ENCODE results near the gene CASP8AP2.

CASP8AP2 gene

DNA sequence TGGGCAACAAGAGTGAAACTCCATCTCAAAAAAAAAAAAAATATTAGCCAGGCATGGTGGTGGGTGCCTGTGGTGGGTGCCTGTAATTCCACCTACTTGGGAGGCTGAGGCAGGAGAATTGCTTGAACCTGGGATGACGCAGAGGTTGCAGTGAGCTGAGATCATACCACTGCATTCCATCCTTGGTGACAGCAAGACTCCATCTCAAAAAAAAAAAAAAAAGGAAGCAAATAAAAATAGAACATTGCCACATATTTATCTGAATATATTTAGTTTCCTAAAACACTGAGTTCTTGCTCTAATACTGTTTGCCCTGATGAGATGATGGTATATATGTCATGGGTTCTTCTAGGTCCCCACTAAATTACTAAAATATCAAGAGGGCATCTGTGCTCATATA, 28.4 kb downstream of the CASP8AP2 start:
- no peak overlapping the region for H3K27ac ChIP-seq
- no peaks in the 10 kb centered on the region for H3K27me3 ChIP-seq
- H3K4me2 ChIP-seq, result 0 out of 22 replicates have a peak overlapping the region, but pooled peaks of 1 of the 11 experiments have one; percentile 6
- no peaks in the 10 kb centered on the region for H3K9me3 ChIP-seq (replicated peaks in 1 of 11)
- no peaks in the 10 kb centered on the region for H4K20me1 ChIP-seq
- peaks cover 0 to 22% (median 0%) of the 10 kb centered on the region in 10 experiments; a peak in 5 of 20 replicates for H3K4me1 ChIP-seq
- H3K9ac ChIP-seq, result no peak overlapping the region
- H3K36me3 ChIP-seq, result peaks cover 30 to 93% (median 69%) of the 10 kb centered on the region in 11 experiments; a peak in 21 of 22 replicates
- no peak for TF ChIP-seq Cebpa-rat (IDR thresholded peaks at IDR 0.05)
- no peak overlapping the region for H3K4me3 ChIP-seq

DNA sequence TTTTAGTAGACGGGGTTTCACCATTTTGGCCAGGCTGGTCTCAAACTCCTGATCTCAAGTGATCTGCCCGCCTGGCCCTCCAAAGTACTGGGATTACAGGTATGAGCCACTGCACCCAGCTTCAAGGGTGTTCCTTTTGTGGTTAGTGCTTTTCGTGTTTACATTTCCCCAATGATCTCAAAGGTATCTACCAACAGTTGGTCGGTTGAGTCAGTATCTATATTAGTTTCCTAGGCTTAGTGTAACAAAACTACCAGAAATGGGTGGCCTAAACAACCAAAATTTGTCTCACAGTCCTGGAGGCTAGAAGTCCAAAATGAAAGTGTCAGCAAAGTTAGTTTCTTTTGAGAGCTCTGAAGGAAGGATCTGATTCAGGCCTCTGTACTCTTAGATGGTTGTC, 30.1 kb downstream of the CASP8AP2 start:
- Histone ChIP-seq H3K27me3 (no peaks in the 10 kb centered on the region), H4K20me1 (no peaks in the 10 kb centered on the region), H3K27ac (no peak overlapping the region), H3K4me2 (peak overlapping the region in 2 of 11 experiments; percentile 33 to 37; a peak in 2 of 22 replicates), H3K9ac (no peak overlapping the region), H3K4me1 (peaks cover 0 to 22% (median 0%) of the 10 kb centered on the region in 10 experiments; a peak in 5 of 20 replicates), H3K9me3 (replicated peaks in 1 of 11) (no peaks in the 10 kb centered on the region), H3K36me3 (peaks cover 13 to 93% (median 75%) of the 10 kb centered on the region in 11 experiments; a peak in 20 of 22 replicates), H3K4me3 (no peak overlapping the region)
- TF ChIP-seq Cebpa-rat (IDR thresholded peaks at IDR 0.05), result no peak

DNA sequence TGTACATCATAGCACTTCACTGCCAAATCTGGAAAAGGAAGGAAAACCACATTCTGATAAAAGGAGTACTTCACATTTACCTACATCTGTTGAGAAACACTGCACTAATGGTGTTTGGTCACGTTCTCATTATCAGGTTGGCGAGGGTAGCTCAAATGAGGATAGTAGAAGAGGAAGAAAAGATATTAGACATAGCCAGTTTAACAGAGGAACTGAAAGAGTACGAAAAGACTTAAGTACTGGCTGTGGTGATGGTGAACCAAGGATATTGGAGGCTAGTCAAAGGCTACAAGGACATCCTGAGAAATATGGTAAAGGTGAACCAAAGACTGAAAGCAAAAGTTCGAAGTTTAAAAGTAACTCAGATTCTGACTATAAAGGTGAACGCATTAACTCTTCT, 32.6 kb downstream of the CASP8AP2 start:
- Histone ChIP-seq H4K20me1 (no peaks in the 10 kb centered on the region), H3K4me1 (peaks cover 0 to 22% (median 0%) of the 10 kb centered on the region in 10 experiments; a peak in 5 of 20 replicates), H3K27ac (no peak overlapping the region), H3K36me3 (peaks cover 14 to 100% (median 84%) of the 10 kb centered on the region in 11 experiments; a peak in 21 of 22 replicates), H3K9ac (no peak overlapping the region), H3K9me3 (replicated peaks in 1 of 11) (no peaks in the 10 kb centered on the region), H3K4me2 (no peak overlapping the region), H3K27me3 (no peaks in the 10 kb centered on the region), H3K4me3 (no peak overlapping the region)
- no peak for TF ChIP-seq Cebpa-rat (IDR thresholded peaks at IDR 0.05)

DNA sequence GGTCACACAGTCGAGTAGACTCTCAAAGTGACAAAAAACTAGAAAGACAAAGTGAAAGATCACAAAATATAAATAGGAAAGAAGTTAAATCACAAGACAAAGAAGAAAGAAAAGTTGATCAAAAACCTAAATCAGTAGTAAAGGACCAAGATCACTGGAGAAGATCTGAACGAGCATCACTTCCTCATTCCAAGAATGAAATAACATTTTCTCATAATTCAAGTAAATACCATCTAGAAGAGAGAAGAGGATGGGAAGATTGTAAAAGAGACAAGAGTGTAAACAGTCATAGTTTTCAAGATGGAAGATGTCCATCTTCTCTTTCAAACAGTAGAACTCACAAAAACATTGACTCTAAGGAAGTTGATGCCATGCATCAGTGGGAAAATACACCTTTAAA, 33.0 kb downstream of the CASP8AP2 start:
- Histone ChIP-seq H3K27me3 (no peaks in the 10 kb centered on the region), H3K4me1 (peaks cover 0 to 22% (median 0%) of the 10 kb centered on the region in 10 experiments; a peak in 5 of 20 replicates), H3K4me3 (no peak overlapping the region), H3K9ac (no peak overlapping the region), H3K36me3 (peaks cover 18 to 100% (median 84%) of the 10 kb centered on the region in 11 experiments; a peak in 21 of 22 replicates), H3K4me2 (no peak overlapping the region), H3K9me3 (replicated peaks in 1 of 11) (no peaks in the 10 kb centered on the region), H3K27ac (no peak overlapping the region), H4K20me1 (no peaks in the 10 kb centered on the region)
- no peak for TF ChIP-seq Cebpa-rat (IDR thresholded peaks at IDR 0.05)

DNA sequence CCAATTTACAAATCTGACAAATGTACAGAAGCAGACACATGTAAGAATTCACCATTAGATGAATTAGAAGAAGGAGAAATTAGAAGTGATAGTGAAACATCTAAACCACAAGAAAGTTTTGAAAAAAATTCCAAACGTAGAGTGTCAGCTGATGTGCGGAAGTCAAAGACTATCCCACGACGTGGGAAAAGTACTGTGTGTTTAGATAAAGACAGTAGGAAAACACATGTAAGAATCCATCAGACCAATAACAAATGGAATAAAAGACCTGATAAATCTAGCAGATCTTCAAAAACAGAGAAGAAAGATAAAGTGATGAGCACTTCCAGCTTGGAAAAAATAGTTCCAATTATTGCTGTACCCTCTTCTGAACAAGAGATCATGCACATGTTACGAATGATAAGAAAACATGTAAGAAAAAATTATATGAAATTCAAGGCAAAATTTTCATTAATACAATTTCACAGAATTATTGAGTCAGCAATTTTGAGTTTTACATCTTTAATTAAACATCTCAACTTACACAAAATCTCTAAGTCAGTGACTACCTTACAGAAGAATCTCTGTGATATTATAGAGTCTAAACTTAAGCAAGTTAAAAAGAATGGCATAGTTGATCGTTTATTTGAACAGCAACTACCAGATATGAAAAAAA, 36.5 kb downstream of the CASP8AP2 start:
- no peaks in the 10 kb centered on the region for H3K27me3 ChIP-seq
- H3K4me1 ChIP-seq, result peaks cover 0 to 8% (median 0%) of the 10 kb centered on the region in 10 experiments; a peak in 2 of 20 replicates
- H3K9ac ChIP-seq, result no peak overlapping the region
- H3K4me2 ChIP-seq, result no peak overlapping the region
- no peak overlapping the region for H3K4me3 ChIP-seq
- no peaks in the 10 kb centered on the region for H4K20me1 ChIP-seq
- no peak for TF ChIP-seq Cebpa-rat (IDR thresholded peaks at IDR 0.05)
- no peak overlapping the region for H3K27ac ChIP-seq
- peaks cover 16 to 95% (median 74%) of the 10 kb centered on the region in 11 experiments; a peak in 21 of 22 replicates for H3K36me3 ChIP-seq
- no peaks in the 10 kb centered on the region for H3K9me3 ChIP-seq (replicated peaks in 1 of 11)

DNA sequence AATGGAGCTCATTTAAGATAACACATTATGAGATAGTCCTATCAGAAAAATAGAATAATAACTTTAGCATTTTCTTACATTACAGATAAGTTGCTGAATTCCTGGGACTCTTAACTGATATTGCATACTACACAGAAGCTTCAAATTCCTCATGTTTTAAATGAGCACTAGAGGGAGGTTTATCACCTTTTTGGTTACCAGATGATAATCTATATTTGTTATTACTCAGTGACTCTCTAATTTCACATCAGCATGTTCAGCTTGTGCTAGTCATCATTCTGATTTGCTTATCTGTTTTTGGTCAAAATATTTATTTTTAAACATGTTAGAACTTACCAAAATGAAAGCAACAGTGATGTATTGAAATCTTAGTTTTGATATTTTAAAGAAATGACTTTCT, 44.0 kb downstream of the CASP8AP2 start:
- Histone ChIP-seq H3K4me3 (no peak overlapping the region), H4K20me1 (no peaks in the 10 kb centered on the region), H3K9ac (no peak overlapping the region), H3K36me3 (peaks cover 0 to 36% (median 25%) of the 10 kb centered on the region in 11 experiments; a peak in 17 of 22 replicates), H3K4me2 (no peak overlapping the region), H3K9me3 (replicated peaks in 1 of 11) (no peaks in the 10 kb centered on the region), H3K4me1 (no peaks in the 10 kb centered on the region), H3K27ac (no peak overlapping the region), H3K27me3 (no peaks in the 10 kb centered on the region)
- TF ChIP-seq Cebpa-rat (IDR thresholded peaks at IDR 0.05), result no peak

DNA sequence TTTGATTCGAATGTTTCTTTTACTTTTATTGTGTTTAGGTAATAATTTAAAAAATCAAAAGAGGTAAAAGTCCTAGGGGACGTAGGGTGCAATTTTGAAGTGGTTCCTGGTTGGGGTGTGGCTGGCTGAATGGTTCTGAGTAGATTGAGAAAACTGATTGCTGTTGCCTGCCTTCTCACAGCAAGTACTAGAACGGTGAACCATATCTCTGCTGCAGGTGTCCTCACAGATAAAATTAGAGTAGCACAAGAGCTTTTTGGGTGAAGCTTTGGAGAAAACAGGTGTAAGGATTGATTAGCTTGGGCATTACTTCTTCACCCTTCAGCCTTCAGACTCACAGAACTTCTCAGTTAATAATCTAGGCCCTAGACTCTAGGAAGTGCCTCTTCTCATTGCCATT, 44.8 kb downstream of the CASP8AP2 start:
- no peak for TF ChIP-seq Cebpa-rat (IDR thresholded peaks at IDR 0.05)
- no peaks in the 10 kb centered on the region for H3K27me3 ChIP-seq
- no peak overlapping the region for H3K4me3 ChIP-seq
- H4K20me1 ChIP-seq, result no peaks in the 10 kb centered on the region
- no peak overlapping the region for H3K4me2 ChIP-seq
- no peak overlapping the region for H3K9ac ChIP-seq
- no peak overlapping the region for H3K27ac ChIP-seq
- no peaks in the 10 kb centered on the region for H3K4me1 ChIP-seq
- no peaks in the 10 kb centered on the region for H3K9me3 ChIP-seq (replicated peaks in 1 of 11)
- H3K36me3 ChIP-seq, result peaks cover 0 to 29% (median 19%) of the 10 kb centered on the region in 11 experiments; a peak in 16 of 22 replicates

DNA sequence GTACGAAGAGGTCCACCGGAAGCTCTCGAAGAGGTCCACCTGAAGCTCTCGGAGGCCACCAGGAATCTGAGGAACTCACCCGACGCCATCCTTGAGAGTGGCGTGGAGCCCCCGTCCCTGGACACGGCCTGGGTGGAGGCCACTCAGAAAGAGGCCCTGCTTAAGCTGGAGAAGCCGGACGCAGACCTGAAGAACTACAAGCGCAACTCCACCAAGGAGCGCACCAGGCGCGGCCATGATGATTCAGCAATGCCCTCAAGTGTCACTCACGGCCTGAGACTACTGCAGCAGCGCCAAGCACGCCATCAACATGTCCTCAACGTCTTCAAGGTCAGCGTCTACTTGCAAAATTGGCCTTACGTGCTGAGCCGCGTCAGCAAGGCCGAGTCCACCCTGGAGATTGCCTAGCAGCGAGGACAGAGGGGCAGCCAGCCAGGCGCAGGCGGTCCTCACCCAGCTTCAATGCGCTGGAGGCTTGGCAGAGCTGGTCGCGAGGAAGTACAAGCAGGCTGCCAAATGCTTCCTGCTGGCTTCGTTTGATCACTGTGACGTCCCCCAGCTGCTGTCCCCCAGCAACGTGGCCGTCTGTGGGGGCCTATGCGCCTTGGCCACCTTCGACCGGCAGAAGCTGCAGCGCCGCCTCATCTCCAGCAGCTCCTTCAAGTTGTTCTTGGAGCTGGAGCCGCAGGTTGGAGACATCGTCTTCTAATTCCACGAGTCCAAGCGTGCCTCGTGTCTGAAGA, 56.9 kb downstream of the CASP8AP2 start:
- H3K4me1 ChIP-seq, result no peaks in the 10 kb centered on the region
- no peaks in the 10 kb centered on the region for H3K9me3 ChIP-seq (replicated peaks in 1 of 11)
- no peaks in the 10 kb centered on the region for H3K27me3 ChIP-seq
- H3K9ac ChIP-seq, result no peak overlapping the region
- no peak overlapping the region for H3K27ac ChIP-seq
- no peaks in the 10 kb centered on the region for H3K36me3 ChIP-seq
- no peaks in the 10 kb centered on the region for H4K20me1 ChIP-seq
- no peak overlapping the region for H3K4me2 ChIP-seq
- TF ChIP-seq Cebpa-rat (IDR thresholded peaks at IDR 0.05), result no peak
- no peak overlapping the region for H3K4me3 ChIP-seq

DNA sequence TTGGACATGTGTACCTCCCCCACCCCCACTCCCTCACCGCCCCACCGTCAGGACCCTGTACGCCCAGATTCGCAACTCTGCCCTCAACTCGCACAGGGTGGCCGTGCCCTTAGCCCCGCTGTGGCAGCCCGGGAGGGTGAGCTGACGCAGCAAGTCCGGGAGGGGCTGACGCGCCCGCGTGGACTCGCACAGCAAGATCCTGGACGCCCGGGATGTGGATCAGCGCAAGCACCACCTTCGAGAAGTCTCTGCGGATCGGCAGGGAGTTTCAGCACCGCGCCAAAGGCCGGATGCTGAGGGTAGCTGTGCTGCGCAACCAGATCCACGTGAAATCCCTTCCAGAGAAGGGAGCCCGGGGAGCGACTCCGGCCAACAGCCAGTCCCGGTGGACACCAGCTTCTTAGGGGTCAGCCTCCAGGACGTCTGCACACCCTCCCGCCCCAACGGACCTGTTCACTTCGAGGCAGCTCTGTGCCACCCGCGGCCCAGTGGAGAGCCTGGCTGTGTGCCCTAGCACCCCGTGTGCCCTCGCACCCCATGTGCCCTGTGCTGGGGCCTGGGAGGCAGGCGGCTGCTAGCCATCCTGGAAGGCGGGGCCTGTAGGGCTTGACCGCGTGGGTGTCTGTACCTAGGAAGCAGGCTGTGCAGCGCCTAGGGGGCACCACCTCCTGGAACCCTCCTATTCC, 57.9 kb downstream of the CASP8AP2 start:
- no peaks in the 10 kb centered on the region for H3K9me3 ChIP-seq (replicated peaks in 1 of 11)
- no peak overlapping the region for H3K4me2 ChIP-seq
- no peak for TF ChIP-seq Cebpa-rat (IDR thresholded peaks at IDR 0.05)
- no peaks in the 10 kb centered on the region for H4K20me1 ChIP-seq
- H3K9ac ChIP-seq, result no peak overlapping the region
- no peak overlapping the region for H3K4me3 ChIP-seq
- H3K27ac ChIP-seq, result no peak overlapping the region
- H3K27me3 ChIP-seq, result no peaks in the 10 kb centered on the region
- no peaks in the 10 kb centered on the region for H3K4me1 ChIP-seq
- H3K36me3 ChIP-seq, result no peaks in the 10 kb centered on the region
